ENCODE results near the gene PTPN5.

Gene PTPN5

GRCh38 chr11:18721561-18722292 is 69.9 kb downstream of the PTPN5 start:
- peak overlapping the region; percentile 19 for H3K4me3 ChIP-seq (ENCODE audit: low read length)
- no peak for DNase-seq (ENCODE audit: low read depth, low spot score)

GRCh38 chr11:18720808-18721560 is 70.6 kb downstream of the PTPN5 start:
- no peak for DNase-seq (ENCODE audit: low read depth, low spot score)
- peak overlapping the region; percentile 13 for H3K4me3 ChIP-seq (ENCODE audit: low read length)

- DNase-seq (ENCODE audit: low read depth, low spot score) = no peak
- H3K4me3 ChIP-seq (ENCODE audit: low read length) = no peak overlapping the region
Measured at GRCh38 chr11:18720091-18720807, 71.3 kb downstream of the PTPN5 start.

- H3K4me3 ChIP-seq (ENCODE audit: low read length) = no peak overlapping the region
- no peak for DNase-seq (ENCODE audit: low read depth, low spot score)
Measured at GRCh38 chr11:18715476-18715875, 76.1 kb downstream of the PTPN5 start.

- DNase-seq (ENCODE audit: low read depth, low spot score) = no peak
- no peak overlapping the region for H3K4me3 ChIP-seq (ENCODE audit: low read length)
Measured at GRCh38 chr11:18714443-18714780, 77.2 kb downstream of the PTPN5 start.

- H3K4me3 ChIP-seq (ENCODE audit: low read length) = no peak overlapping the region
- no peak for DNase-seq (ENCODE audit: low read depth, low spot score)
Measured at GRCh38 chr11:18713646-18714442, 77.8 kb downstream of the PTPN5 start.

GRCh38 chr11:18710545-18710944 is 81.1 kb downstream of the PTPN5 start:
- no peak overlapping the region for H3K4me3 ChIP-seq (ENCODE audit: low read length)
- DNase-seq (ENCODE audit: low read depth, low spot score) = no peak

GRCh38 chr11:18709414-18709813 is 82.2 kb downstream of the PTPN5 start:
- H3K4me3 ChIP-seq (ENCODE audit: low read length) = no peak overlapping the region
- DNase-seq (ENCODE audit: low read depth, low spot score) = no peak

GRCh38 chr11:18707811-18708340 is 83.7 kb downstream of the PTPN5 start:
- no peak for DNase-seq (ENCODE audit: low read depth, low spot score)
- H3K4me3 ChIP-seq (ENCODE audit: low read length) = no peak overlapping the region

- peak; percentile 58 for DNase-seq (ENCODE audit: low read depth, low spot score)
- peak overlapping the region; percentile 50 for H3K4me3 ChIP-seq (ENCODE audit: low read length)
Measured at GRCh38 chr11:18706330-18707243, 85.0 kb downstream of the PTPN5 start.

GRCh38 chr11:18705651-18706281 is 85.8 kb downstream of the PTPN5 start:
- no peak overlapping the region for H3K4me3 ChIP-seq (ENCODE audit: low read length)
- no peak for DNase-seq (ENCODE audit: low read depth, low spot score)

GRCh38 chr11:18704698-18705097 is 86.9 kb downstream of the PTPN5 start:
- no peak overlapping the region for H3K4me3 ChIP-seq (ENCODE audit: low read length)
- DNase-seq (ENCODE audit: low read depth, low spot score) = no peak

- no peak overlapping the region for H3K4me3 ChIP-seq (ENCODE audit: low read length)
- DNase-seq (ENCODE audit: low read depth, low spot score) = no peak
Measured at GRCh38 chr11:18704045-18704645, 87.5 kb downstream of the PTPN5 start.

GRCh38 chr11:18703001-18703763 is 88.4 kb downstream of the PTPN5 start:
- no peak for DNase-seq (ENCODE audit: low read depth, low spot score)
- no peak overlapping the region for H3K4me3 ChIP-seq (ENCODE audit: low read length)

GRCh38 chr11:18701614-18702216 is 89.9 kb downstream of the PTPN5 start:
- DNase-seq (ENCODE audit: low read depth, low spot score) = no peak
- H3K4me3 ChIP-seq (ENCODE audit: low read length) = no peak overlapping the region

GRCh38 chr11:18700872-18701271 is 90.7 kb downstream of the PTPN5 start:
- no peak for DNase-seq (ENCODE audit: low read depth, low spot score)
- no peak overlapping the region for H3K4me3 ChIP-seq (ENCODE audit: low read length)
